Medulla oblongata (tissue), 1 donor: ENCODE measurements around the gene PPP4R3C.
"Not testable (repeated sequence)": the region's sequence is repeated elsewhere in the genome, so short reads cannot be mapped to it uniquely, and the experiment has no call there.

Experiments used
- DNase-seq: peaks from one replicate; pipeline ENCODE4 v3.0.0-alpha.2; 2015; ENCODE audit errors: extremely low spot score

Gene PPP4R3C

DNA sequence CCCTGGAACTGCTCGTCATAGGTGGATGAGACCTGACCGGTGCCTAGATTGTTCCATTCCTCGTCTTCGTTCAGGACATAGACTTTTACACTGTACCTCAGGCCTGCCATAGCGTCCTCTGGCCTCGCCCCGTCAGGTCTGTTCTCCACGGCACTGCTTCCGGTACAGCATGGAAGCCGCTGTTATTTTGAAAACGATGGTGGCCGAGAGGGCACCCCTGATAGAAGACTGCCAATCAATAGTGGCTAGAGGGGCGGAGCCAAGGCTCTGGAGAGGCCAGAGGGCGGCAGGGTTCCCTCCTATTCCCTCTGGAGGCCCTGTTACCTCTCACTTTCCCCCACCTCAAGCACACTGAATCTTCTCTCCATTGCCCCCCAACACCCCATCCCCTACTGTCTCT is at the start of gene PPP4R3C:
Gene PPP4R3C (minus strand): TSS at position 155 of the 400 bp plus-strand sequence. CDS start 45 bp downstream, at position 110.
- DNase-seq, result no peak

- DNase-seq, result no peak
Measured at GRCh38 chrX:27491397-27491796, 28.3 kb upstream of the PPP4R3C start.

GRCh38 chrX:27466051-27466450 is 2.9 kb upstream of the PPP4R3C start:
- no peak for DNase-seq

DNA sequence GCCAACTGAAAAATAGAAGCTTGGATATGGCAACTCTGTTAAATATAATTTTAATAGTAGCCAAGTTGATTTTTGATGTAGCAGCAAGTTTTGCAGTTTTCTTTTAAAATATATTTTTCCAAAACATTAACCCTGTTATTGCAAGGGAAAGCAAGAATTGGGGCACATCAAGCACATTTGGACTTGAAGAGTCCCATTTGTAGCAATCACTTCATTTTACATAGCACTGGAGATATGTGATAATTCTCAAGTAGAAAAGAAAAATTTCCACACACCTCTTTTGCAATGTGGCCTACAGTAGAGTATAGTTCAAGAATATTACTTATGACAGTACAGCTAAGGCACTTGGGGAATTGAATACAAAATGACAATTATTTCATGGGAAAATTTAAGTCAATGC is 1.9 kb upstream of the PPP4R3C start:
- no peak for DNase-seq

- not testable (repeated sequence) for DNase-seq
Measured at GRCh38 chrX:27459129-27459528, 4.0 kb downstream of the PPP4R3C start.

- not testable (repeated sequence) for DNase-seq
Measured at GRCh38 chrX:27458544-27458943, 4.6 kb downstream of the PPP4R3C start.

DNA sequence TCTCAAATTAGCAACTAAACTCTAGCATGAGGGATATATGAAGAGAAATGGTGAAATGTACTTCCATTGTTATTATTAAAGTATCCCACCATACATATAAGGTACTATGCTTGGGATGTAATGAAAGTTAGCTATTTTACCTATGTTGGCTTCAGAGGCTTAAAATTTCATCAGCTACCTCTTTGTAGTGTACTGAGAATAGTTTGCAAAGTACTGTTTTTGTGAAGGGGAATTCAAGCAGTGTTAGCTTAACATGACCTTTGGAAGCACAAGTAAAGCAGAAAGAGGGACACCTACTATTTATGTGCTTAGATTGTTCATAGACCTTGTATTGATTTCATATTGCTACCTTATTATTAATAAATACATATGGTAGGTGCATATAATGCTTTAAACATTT is 11.8 kb downstream of the PPP4R3C start:
- DNase-seq, result no peak

DNA sequence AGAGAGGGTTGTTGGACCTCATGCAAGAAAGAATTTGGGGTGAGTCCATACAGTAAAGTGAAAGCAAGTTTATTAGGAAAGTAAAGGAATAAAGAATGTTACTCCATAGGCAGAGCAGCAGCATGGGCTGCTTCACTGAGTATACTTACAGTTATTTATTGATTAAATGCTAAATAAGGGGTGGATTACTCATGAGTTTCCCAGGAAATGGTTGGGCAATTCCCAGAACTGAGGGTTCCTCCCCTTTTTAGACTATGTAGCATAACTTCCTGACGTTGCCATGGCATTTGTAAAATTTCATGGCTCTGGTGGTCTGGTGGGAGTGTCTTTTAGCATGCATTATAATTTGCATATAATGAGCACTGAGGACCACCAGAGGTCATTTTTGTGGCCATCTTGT is 16.7 kb downstream of the PPP4R3C start:
- DNase-seq, result no peak

DNA sequence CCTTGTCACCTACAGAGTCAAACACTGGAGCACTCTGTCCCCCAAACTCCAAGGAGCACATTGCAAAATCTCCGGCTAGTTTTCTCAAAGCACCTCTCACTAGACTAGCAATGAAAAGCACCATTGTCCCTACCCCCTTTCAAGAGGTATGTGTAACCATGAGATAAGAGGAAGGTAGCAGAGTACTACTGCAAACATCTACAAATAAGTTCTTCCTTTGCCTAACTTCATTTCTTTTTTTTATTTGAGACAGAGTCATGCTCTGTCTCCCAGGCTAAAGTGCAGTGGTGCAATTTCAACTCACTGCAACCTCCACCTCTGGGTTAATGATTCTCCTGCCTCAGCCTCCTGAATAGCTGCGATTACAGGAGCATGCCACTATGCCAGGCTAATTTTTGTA is 17.7 kb downstream of the PPP4R3C start:
- DNase-seq, result no peak

GRCh38 chrX:27444093-27444908 is 18.8 kb downstream of the PPP4R3C start:
- DNase-seq, result no peak

GRCh38 chrX:27442392-27442791 is 20.7 kb downstream of the PPP4R3C start:
- not testable (repeated sequence) for DNase-seq

DNA sequence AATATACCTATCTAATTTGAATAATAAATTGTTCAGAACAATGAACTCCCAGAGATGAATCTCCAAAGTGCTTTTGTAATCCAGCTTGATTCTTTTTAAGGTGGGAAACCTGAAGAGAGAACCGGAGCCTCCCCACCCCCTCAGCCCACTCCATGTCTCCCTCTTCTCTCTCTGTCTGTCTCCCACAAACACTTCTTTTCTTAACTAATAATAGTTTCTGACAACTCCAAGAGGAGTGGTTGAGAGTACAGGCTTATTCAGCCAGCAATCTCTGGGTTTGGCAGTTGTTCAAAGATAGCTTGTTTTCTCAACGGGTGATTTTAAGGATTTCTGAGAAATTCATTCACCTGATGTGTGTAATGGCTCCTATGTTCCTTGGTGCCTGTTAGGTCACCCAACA is 23.4 kb downstream of the PPP4R3C start:
- no peak for DNase-seq

- no peak for DNase-seq
Measured at GRCh38 chrX:27438937-27439336, 24.2 kb downstream of the PPP4R3C start.

DNA sequence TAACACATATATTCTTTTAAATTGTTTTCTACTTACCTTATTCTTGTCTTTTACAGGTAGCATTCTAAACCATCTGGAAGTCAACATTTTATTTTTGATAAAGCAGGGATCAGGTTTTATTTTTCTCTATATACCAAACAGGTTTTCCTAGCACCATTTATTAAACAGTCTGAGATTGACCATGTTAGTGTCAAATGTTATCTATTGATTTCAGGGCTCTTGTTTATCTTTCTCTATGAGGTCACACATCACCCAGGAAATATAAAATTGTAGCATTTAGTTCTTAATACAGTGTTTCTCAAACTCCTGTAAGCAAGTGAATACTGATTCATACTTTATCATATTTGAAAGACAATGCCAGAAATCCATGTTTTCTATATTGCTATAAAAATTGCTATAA is 28.1 kb downstream of the PPP4R3C start:
- DNase-seq, result no peak
